Liver (tissue), 3 donors: ENCODE data around the gene ISG15.

Source experiments
- ATF3 ChIP-seq: IDR thresholded peaks from 2 replicates; pipeline ENCODE4 v1.6.1; 2016; ENCODE audit warnings: antibody characterized with exemption
- CTCF ChIP-seq: fragments of 150-350 bp; IDR thresholded peaks from 2 replicates; pipeline ENCODE4 v1.5.1; 2017; ENCODE audit warnings: improper control_type of control experiment, low read depth, low read length; ENCODE audit not compliant: missing input control
- EGR1 ChIP-seq, 2 donors: IDR thresholded peaks; 2 replicates each; pipeline ENCODE4 v1.6.1; 2016 to 2018; ENCODE audit warnings: antibody characterized with exemption in 2 of 2, low read depth in 2 of 2
- FOXA2 ChIP-seq: IDR thresholded peaks from 2 replicates; pipeline ENCODE4 v1.6.1; 2016; ENCODE audit warnings: antibody characterized with exemption
- GABPA ChIP-seq, 2 donors: IDR thresholded peaks in 1 of 2; conservative IDR thresholded peaks in 1 of 2; 2 replicates each; pipeline ENCODE4 v1.6.1; 2016; ENCODE audit warnings: antibody characterized with exemption in 2 of 2, mild to moderate bottlenecking in 1 of 2, moderate library complexity in 1 of 2
- HNF4A ChIP-seq, 2 donors: conservative IDR thresholded peaks; 2 replicates each; pipeline ENCODE4 v1.6.1; 2016; ENCODE audit warnings: antibody characterized with exemption in 2 of 2, mild to moderate bottlenecking in 2 of 2
- JUND ChIP-seq, 2 donors: IDR thresholded peaks; 2 replicates each; pipeline ENCODE4 v1.6.1; 2016; ENCODE audit warnings: antibody characterized with exemption in 2 of 2
- MAX ChIP-seq: IDR thresholded peaks from 2 replicates; pipeline ENCODE4 v1.6.1; 2016; ENCODE audit warnings: antibody characterized with exemption
- RAD21 ChIP-seq, 2 donors: IDR thresholded peaks; 2 replicates each; pipeline ENCODE4 v1.6.1; 2016; ENCODE audit warnings: antibody characterized with exemption in 2 of 2, mild to moderate bottlenecking in 2 of 2
- REST ChIP-seq: IDR thresholded peaks from 2 replicates; pipeline ENCODE4 v1.6.1; 2016; ENCODE audit warnings: antibody characterized with exemption, mild to moderate bottlenecking
- RXRA ChIP-seq, 2 donors: IDR thresholded peaks; 2 replicates each; pipeline ENCODE4 v1.6.1; 2017 to 2018; ENCODE audit warnings: antibody characterized with exemption in 2 of 2, mild to moderate bottlenecking in 1 of 2
- SP1 ChIP-seq: IDR thresholded peaks from 2 replicates; pipeline ENCODE4 v1.6.1; 2018; ENCODE audit warnings: antibody characterized with exemption, mild to moderate bottlenecking
- TAF1 ChIP-seq: conservative IDR thresholded peaks from 2 replicates; pipeline ENCODE4 v1.6.1; 2016; ENCODE audit warnings: antibody characterized with exemption, mild to moderate bottlenecking
- YY1 ChIP-seq: IDR thresholded peaks from 2 replicates; pipeline ENCODE4 v1.6.1; 2016; ENCODE audit warnings: antibody characterized with exemption, mild to moderate bottlenecking
- donor health status: healthy.
- donor health status: healthy.

GRCh38 chr1:1013105-1013921 lies at the start of gene ISG15:
- TF ChIP-seq CTCF, result no peak
- no peak for TF ChIP-seq JUND (IDR thresholded peaks at IDR 0.05)
- TF ChIP-seq ATF3, result no peak
- peak; percentile 85 for TF ChIP-seq REST
- peak in 1 of 2 donors; percentile 76 for TF ChIP-seq GABPA (IDR thresholded peaks at IDR 0.05 in 1 of 2, conservative IDR thresholded peaks at IDR 0.05 in 1 of 2)
- TF ChIP-seq TAF1, result peak; percentile 24
- no peak for TF ChIP-seq EGR1 (IDR thresholded peaks at IDR 0.05; ENCODE audit: low read depth in 2 of 2)
- TF ChIP-seq FOXA2, result no peak
- TF ChIP-seq RXRA (IDR thresholded peaks at IDR 0.05), result peak in 1 of 2 donors; percentile 24
- TF ChIP-seq MAX, result peak; percentile 79
- TF ChIP-seq HNF4A (conservative IDR thresholded peaks at IDR 0.05), result peak; percentile 31 to 49
- peak in 1 of 2 donors; percentile 46 for TF ChIP-seq RAD21 (IDR thresholded peaks at IDR 0.05)
- TF ChIP-seq SP1, result peak; percentile 79
- peak; percentile 82 for TF ChIP-seq YY1
